NT2/D1 (cell line): ENCODE measurements around the gene NRXN3.

ENCODE experiments used
- SUZ12 ChIP-seq: IDR thresholded peaks from 2 replicates; pipeline ENCODE4 v1.6.1; 2011; ENCODE audit not compliant: insufficient read length, insufficient read depth; ENCODE audit errors: extremely low read depth
- ZNF274 ChIP-seq: IDR thresholded peaks from 2 replicates; pipeline ENCODE4 v1.6.1; 2011; ENCODE audit warnings: mild to moderate bottlenecking, low read depth, low read length

GRCh38 chr14:78278464-78279250 is 108.5 kb downstream of the NRXN3 start:
- TF ChIP-seq ZNF274: no peak
- TF ChIP-seq SUZ12: no peak
